ENCODE results near the gene ZSCAN12.

The ZSCAN12 gene

GRCh38 chr6:28330041-28330440, 69.5 kb downstream of the ZSCAN12 start:
- Histone ChIP-seq H3K4me1 (ENCODE audit: control insufficient read depth, insufficient read depth, low read length, poor library complexity, severe bottlenecking) (no peaks in the 10 kb centered on the region), H3K9me3 (ENCODE audit: control insufficient read depth, low read length) (peaks cover 26% of the 10 kb centered on the region), H3K4me3 (ENCODE audit: extremely low read depth, insufficient read depth, low read length, poor library complexity, severe bottlenecking) (no peak overlapping the region), H3K36me3 (ENCODE audit: control insufficient read depth, insufficient read depth, low read length) (peaks cover 18% of the 10 kb centered on the region), H3K27ac (ENCODE audit: low read depth, low read length, severe bottlenecking) (no peak overlapping the region)
- no CpG with 5 or more reads among the region's 1 CpG for WGBS, 2 experiments (ENCODE audit: insufficient coverage in 2 of 2)

Measured in mesodermal cell (in vitro differentiated cells).